Chondrocyte (in vitro differentiated cells): Measurements from ENCODE around the gene PDILT. TPM values are rescaled to one million over a fixed set of nuclear protein-coding genes. Genes with fewer than 3 reads are reported as not detected.

Experiments
- DNase-seq: peaks from one replicate; pipeline ENCODE4 v3.0.0; 2021; ENCODE audit warnings: mixed read lengths, low spot score
- H3K27ac Mint-ChIP-seq: one replicate; pipeline ENCODE4 v1.8.0; 2021; ENCODE audit warnings: mild to moderate bottlenecking, moderate library complexity, mixed read lengths; ENCODE audit not compliant: unreplicated experiment
- H3K27me3 Mint-ChIP-seq: 2 replicates; pipeline ENCODE4 v1.8.0; 2021; ENCODE audit warnings: low read depth, mixed read lengths
- H3K36me3 Mint-ChIP-seq: 2 replicates; pipeline ENCODE4 v1.8.0; 2021; ENCODE audit warnings: low read depth, mixed read lengths
- H3K4me1 Mint-ChIP-seq: 2 replicates; pipeline ENCODE4 v1.8.0; 2021; ENCODE audit warnings: low read depth, mild to moderate bottlenecking, mixed read lengths
- H3K4me3 Mint-ChIP-seq: one replicate; pipeline ENCODE4 v1.8.0; 2021; ENCODE audit warnings: mild to moderate bottlenecking, moderate library complexity, mixed read lengths; ENCODE audit not compliant: unreplicated experiment
- H3K9me3 Mint-ChIP-seq: 2 replicates; pipeline ENCODE4 v1.8.0; 2021; ENCODE audit warnings: low read depth, mixed read lengths
- total RNA-seq: library from RNA; stranded (reverse); gene quantifications from 3 replicates; pipeline ENCODE4 v1.2.1, GENCODE V29; 2021
- TF ChIP-seq, protein P1 (sequence below): fragments of 200-600 bp; sonication (generic); IDR thresholded peaks from 2 replicates; pipeline ENCODE4 v1.5.0; 2021; ENCODE audit warnings: antibody characterized with exemption, mild to moderate bottlenecking, moderate library complexity

The PDILT gene
- total RNA-seq, 1 donor from 2014 or later, result not detected

DNA sequence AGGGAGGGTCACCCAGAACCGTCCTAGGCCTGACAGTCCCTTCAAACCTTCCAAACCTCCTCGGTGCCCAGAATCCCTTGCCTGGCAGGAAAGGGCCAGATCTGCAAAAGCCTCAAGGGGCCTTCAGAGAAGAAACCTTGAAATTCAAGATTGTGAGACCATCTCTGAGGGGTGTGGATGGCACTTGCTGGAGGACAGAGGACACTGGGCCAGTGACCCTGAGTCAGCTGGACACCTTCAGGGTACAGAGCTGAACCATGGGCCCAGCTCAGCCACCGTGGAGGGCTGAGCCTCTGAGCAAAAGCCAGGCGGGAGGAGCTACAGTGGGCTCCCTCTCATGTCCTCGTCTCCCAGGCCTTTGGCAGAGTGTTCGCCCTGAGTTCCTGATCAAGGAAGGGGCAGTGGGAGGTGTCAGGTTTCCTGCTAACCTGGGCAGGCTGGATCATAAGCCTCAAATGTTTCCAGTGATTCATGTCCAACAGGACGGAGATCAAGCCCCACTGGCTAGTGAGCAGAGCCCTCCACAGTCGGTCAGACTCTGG lies 3.0 kb downstream of the PDILT start:
- H3K4me3 Mint-ChIP-seq, result no peak overlapping the region

DNA sequence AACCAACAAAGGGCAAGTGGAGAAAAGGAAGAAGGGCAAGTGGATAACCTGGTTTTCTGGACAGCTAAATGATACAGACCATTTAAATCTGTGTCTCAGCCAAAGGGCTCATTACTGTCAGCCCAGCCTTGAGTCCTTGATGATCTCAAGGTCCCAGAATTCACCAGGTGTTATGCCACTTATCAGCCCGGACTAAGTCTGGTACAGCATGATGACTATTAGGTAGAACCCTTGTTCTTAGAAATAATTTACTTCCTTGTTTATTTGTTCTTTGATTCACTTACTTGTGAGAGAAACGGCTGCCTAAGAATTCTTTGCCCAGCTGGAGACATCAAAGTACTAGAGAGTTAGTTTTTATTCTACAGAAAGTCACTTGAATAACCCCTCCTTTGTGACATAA lies 3.5 kb downstream of the PDILT start:
- Mint-ChIP-seq H3K9me3 (no peaks in the 10 kb centered on the region), H3K36me3 (no peaks in the 10 kb centered on the region), H3K27me3 (no peaks in the 10 kb centered on the region), H3K4me3 (no peak overlapping the region), H3K4me1 (no peaks in the 10 kb centered on the region), H3K27ac (no peak overlapping the region)
- DNase-seq, result no peak
- TF ChIP-seq, protein P1, sequence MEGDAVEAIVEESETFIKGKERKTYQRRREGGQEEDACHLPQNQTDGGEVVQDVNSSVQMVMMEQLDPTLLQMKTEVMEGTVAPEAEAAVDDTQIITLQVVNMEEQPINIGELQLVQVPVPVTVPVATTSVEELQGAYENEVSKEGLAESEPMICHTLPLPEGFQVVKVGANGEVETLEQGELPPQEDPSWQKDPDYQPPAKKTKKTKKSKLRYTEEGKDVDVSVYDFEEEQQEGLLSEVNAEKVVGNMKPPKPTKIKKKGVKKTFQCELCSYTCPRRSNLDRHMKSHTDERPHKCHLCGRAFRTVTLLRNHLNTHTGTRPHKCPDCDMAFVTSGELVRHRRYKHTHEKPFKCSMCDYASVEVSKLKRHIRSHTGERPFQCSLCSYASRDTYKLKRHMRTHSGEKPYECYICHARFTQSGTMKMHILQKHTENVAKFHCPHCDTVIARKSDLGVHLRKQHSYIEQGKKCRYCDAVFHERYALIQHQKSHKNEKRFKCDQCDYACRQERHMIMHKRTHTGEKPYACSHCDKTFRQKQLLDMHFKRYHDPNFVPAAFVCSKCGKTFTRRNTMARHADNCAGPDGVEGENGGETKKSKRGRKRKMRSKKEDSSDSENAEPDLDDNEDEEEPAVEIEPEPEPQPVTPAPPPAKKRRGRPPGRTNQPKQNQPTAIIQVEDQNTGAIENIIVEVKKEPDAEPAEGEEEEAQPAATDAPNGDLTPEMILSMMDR, result no peak

More for the DNA sequence above, 3.0 kb downstream of the PDILT start:
- H3K36me3 Mint-ChIP-seq, result no peaks in the 10 kb centered on the region
- no peak for DNase-seq
- TF ChIP-seq, protein P1, result no peak
- no peaks in the 10 kb centered on the region for H3K9me3 Mint-ChIP-seq
- no peak overlapping the region for H3K27ac Mint-ChIP-seq
- no peaks in the 10 kb centered on the region for H3K27me3 Mint-ChIP-seq
- H3K4me1 Mint-ChIP-seq, result peaks cover 3% of the 10 kb centered on the region

DNA sequence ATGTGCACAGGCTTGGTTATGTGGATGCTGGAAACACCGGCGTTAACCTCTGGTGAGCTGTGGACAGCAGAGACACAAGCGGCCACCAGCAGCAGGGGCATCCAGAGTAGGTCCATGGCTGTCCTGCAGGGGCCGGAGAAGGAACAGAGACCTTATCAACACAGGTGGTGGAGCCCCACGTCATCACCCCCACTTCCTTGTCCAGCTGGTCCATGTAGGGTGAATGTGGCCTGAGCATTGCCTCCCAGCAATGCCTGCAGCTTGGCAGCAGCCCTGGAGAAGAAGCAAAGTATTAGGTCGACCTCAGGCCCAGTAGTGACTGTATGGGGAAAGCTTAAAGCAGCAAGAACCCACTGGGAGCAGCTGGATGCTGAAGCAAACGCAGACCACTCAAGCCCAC lies 5.4 kb downstream of the PDILT start:
- TF ChIP-seq, protein P1, result no peak
- no peaks in the 10 kb centered on the region for H3K36me3 Mint-ChIP-seq
- H3K27ac Mint-ChIP-seq, result no peak overlapping the region
- H3K9me3 Mint-ChIP-seq, result no peaks in the 10 kb centered on the region
- no peak overlapping the region for H3K4me3 Mint-ChIP-seq
- H3K4me1 Mint-ChIP-seq, result peaks cover 1% of the 10 kb centered on the region
- H3K27me3 Mint-ChIP-seq, result no peaks in the 10 kb centered on the region
- no peak for DNase-seq

DNA sequence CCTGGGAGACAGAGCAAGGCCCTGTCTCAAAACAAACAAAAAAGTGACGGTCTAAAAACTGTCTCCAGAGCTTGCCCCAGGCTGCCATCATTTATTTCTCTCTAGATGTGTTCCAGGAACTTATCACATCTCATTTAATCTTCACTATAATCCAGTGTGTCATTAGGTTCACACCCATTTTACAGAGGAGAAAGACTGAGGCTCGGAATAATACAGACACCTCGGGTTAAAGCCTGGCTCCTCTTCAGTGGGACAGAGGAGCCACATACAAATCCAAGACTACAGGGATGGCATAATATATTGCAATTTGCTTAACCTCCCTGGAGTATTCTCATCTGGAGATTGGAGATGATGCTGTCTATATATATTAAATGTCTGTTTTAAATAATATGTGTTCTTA lies 5.9 kb downstream of the PDILT start:
- H3K4me1 Mint-ChIP-seq, result peaks cover 7% of the 10 kb centered on the region
- H3K36me3 Mint-ChIP-seq, result no peaks in the 10 kb centered on the region
- H3K27me3 Mint-ChIP-seq, result no peaks in the 10 kb centered on the region
- TF ChIP-seq, protein P1, result no peak
- no peaks in the 10 kb centered on the region for H3K9me3 Mint-ChIP-seq
- H3K27ac Mint-ChIP-seq, result no peak overlapping the region
- H3K4me3 Mint-ChIP-seq, result no peak overlapping the region
- no peak for DNase-seq

DNA sequence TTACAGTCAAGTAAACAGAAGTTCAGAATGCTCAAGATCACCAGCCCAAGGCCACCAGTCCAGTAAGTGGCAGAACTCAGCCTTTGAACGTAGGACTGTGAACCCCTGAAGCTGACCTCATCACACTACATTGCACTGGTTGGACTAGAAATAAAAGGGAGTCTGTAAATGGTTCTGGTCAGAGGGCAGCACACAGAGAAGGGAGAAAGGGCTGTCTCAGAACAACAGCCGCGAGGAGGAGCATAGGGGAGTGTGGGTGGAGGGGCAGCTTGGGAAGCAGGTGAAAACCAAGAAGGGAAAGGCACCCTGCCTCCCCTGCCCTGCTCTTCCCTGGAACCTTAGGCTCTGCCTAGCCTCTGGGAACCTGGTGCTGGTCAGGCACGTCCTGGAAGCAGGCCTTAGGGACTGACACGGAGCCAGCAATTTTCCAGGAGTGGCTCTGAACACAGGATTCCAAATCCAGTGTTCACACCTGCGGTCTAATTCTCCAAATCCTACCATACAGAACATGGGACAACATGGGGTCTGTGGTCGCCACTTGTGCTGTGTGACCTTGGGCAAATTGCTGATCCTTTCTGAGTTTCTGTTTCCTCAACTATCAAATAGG lies 7.0 kb downstream of the PDILT start:
- Mint-ChIP-seq H3K4me1 (peaks cover 12% of the 10 kb centered on the region), H3K27me3 (no peaks in the 10 kb centered on the region), H3K9me3 (no peaks in the 10 kb centered on the region), H3K4me3 (no peak overlapping the region), H3K36me3 (no peaks in the 10 kb centered on the region), H3K27ac (no peak overlapping the region)
- TF ChIP-seq, protein P1, result no peak
- no peak for DNase-seq
